CD14-positive monocyte (primary cell): Measurements from ENCODE around the gene RHO. TPM values are rescaled to one million over a fixed set of nuclear protein-coding genes. Genes with fewer than 3 reads are reported as not detected.

ENCODE experiments used
- DNase-seq, 3 donors: peaks; one replicate each; pipeline ENCODE4 v3.0.0-alpha.2; 2011 to 2022
- H2AFZ ChIP-seq: 2 replicates; pipeline ENCODE4 v1.6.0; 2012; ENCODE audit warnings: mild to moderate bottlenecking, low read depth, low read length, inconsistent platforms; ENCODE audit not compliant: insufficient read depth, poor library complexity, severe bottlenecking
- H3K27ac ChIP-seq, 2 donors: 1 replicate in 1 of 2; 2 replicates in 1 of 2; pipeline ENCODE4 v1.5.1; 2012 to 2013; ENCODE audit warnings: low read length in 2 of 2, control low read depth in 1 of 2, inconsistent platforms in 1 of 2, low read depth in 1 of 2, mild to moderate bottlenecking in 1 of 2
- H3K27me3 ChIP-seq, 2 donors: one replicate each; pipeline versions ENCODE4 v1.6.0 to v1.6.1; 2011 to 2013; ENCODE audit warnings: low read length in 2 of 2; ENCODE audit not compliant: control insufficient read depth in 2 of 2, insufficient read depth in 2 of 2
- H3K36me3 ChIP-seq, 2 donors: replicated peaks in 1 of 2; 1 replicate in 1 of 2; 2 replicates in 1 of 2; pipeline versions ENCODE4 v1.5.1 to v1.6.1; 2012 to 2013; ENCODE audit warnings: low read length in 2 of 2, control low read depth in 1 of 2, inconsistent platforms in 1 of 2, mild to moderate bottlenecking in 1 of 2; ENCODE audit not compliant: insufficient read depth in 2 of 2, control insufficient read depth in 1 of 2
- H3K4me1 ChIP-seq, 2 donors: 1 replicate in 1 of 2; 2 replicates in 1 of 2; pipeline versions ENCODE4 v1.5.1 to v1.6.1; 2012 to 2013; ENCODE audit warnings: low read length in 2 of 2, control low read depth in 1 of 2, inconsistent platforms in 1 of 2, mild to moderate bottlenecking in 1 of 2, moderate library complexity in 1 of 2; ENCODE audit not compliant: insufficient read depth in 2 of 2, control insufficient read depth in 1 of 2
- H3K4me2 ChIP-seq: replicated peaks from 2 replicates; pipeline ENCODE3; 2012; ENCODE audit warnings: low read length, moderate library complexity, mild to moderate bottlenecking; ENCODE audit not compliant: poor library complexity, severe bottlenecking; ENCODE audit errors: extremely low read depth
- H3K4me3 ChIP-seq, 3 experiments: fragments of 200-600 bp in 1 of 3; sonication (generic) in 1 of 3; replicated peaks in 1 of 3; 1 replicate in 2 of 3; 2 replicates in 1 of 3; pipeline ENCODE4 v1.5.1; 2011 to 2013; ENCODE audit warnings: low read length in 3 of 3, mild to moderate bottlenecking in 3 of 3, control low read depth in 2 of 3, low read depth in 2 of 3, inconsistent platforms in 1 of 3, moderate library complexity in 1 of 3
- H3K79me2 ChIP-seq: 2 replicates; pipeline ENCODE4 v1.6.0; 2012; ENCODE audit warnings: mild to moderate bottlenecking, control low read depth, inconsistent platforms, low read length, moderate library complexity; ENCODE audit not compliant: insufficient read depth
- H3K9ac ChIP-seq: 2 replicates; pipeline ENCODE4 v1.6.0; 2017; ENCODE audit warnings: low read length, mild to moderate bottlenecking; ENCODE audit not compliant: insufficient read depth, poor library complexity, severe bottlenecking
- H3K9me3 ChIP-seq, 2 donors: replicated peaks in 1 of 2; 1 replicate in 1 of 2; 2 replicates in 1 of 2; pipeline versions ENCODE4 v1.5.1 to v1.6.1; 2012 to 2013; ENCODE audit warnings: low read length in 2 of 2, control low read depth in 1 of 2; ENCODE audit not compliant: control insufficient read depth in 1 of 2, insufficient read depth in 1 of 2
- H4K20me1 ChIP-seq: 2 replicates; pipeline ENCODE4 v1.6.0; 2012; ENCODE audit warnings: mild to moderate bottlenecking, low read length, control low read depth, moderate library complexity; ENCODE audit not compliant: insufficient read depth
- H3K27ac Mint-ChIP-seq, 7 donors: one replicate each; pipeline ENCODE4 v1.8.0; 2020; ENCODE audit warnings: mild to moderate bottlenecking in 7 of 7, mixed read lengths in 7 of 7, moderate library complexity in 6 of 7, inconsistent platforms in 2 of 7
- H3K27me3 Mint-ChIP-seq, 3 donors: one replicate each; pipeline ENCODE4 v1.8.0; 2021 to 2022; ENCODE audit warnings: low read depth in 3 of 3, mild to moderate bottlenecking in 3 of 3, mixed read lengths in 3 of 3, moderate library complexity in 3 of 3, inconsistent platforms in 1 of 3
- H3K36me3 Mint-ChIP-seq, 2 donors: one replicate each; pipeline ENCODE4 v1.8.0; 2020; ENCODE audit warnings: mixed read lengths in 2 of 2, inconsistent platforms in 1 of 2, mild to moderate bottlenecking in 1 of 2
- H3K4me1 Mint-ChIP-seq: one replicate; pipeline ENCODE4 v1.8.0; 2020; ENCODE audit warnings: mild to moderate bottlenecking, mixed read lengths
- H3K4me3 Mint-ChIP-seq, 2 donors: one replicate each; pipeline ENCODE4 v1.8.0; 2020; ENCODE audit warnings: mild to moderate bottlenecking in 2 of 2, mixed read lengths in 2 of 2, moderate library complexity in 1 of 2
- H3K9me3 Mint-ChIP-seq, 7 donors: one replicate each; pipeline ENCODE4 v1.8.0; 2020 to 2022; ENCODE audit warnings: mixed read lengths in 7 of 7, mild to moderate bottlenecking in 6 of 7, moderate library complexity in 6 of 7, inconsistent platforms in 2 of 7
- WGBS: methylation state at CpG from one replicate; pipeline ENCODE4 v1.1.5; 2013; ENCODE audit warnings: missing lambda C conversion rate; ENCODE audit not compliant: insufficient coverage; 5-methylcytosine and 5-hydroxymethylcytosine counted together
- intact Hi-C, 2 donors: fragments of 100-400 bp; cut with micrococcal nuclease; formaldehyde crosslinking; loops; one replicate each; pipeline versions ENCODE4 v1.15.0 to v1.15.1; 2023
- polyA plus RNA-seq, 3 donors: library from polyadenylated mRNA; depleted of rRNA in 1 of 3; unstranded in 2 of 3; stranded (reverse) in 1 of 3; fragments of 300-500 nt in 2 of 3; fragments of >200 nt in 1 of 3; fragmentation: Illumina TruSeq in 2 of 3; gene quantifications; 1 replicate in 2 of 3; 2 replicates in 1 of 3; pipeline ENCODE4 v1.2.3, GENCODE V29; 2012 to 2021
- TF ChIP-seq, protein P1 (sequence below): fragments of 200-600 bp; IDR thresholded peaks from one replicate; pipeline ENCODE4 v1.8.0; 2022; ENCODE audit warnings: antibody characterized with exemption, mild to moderate bottlenecking

The RHO gene
- polyA plus RNA-seq, 3 donors = 0.03 TPM; not detected in 2

DNA sequence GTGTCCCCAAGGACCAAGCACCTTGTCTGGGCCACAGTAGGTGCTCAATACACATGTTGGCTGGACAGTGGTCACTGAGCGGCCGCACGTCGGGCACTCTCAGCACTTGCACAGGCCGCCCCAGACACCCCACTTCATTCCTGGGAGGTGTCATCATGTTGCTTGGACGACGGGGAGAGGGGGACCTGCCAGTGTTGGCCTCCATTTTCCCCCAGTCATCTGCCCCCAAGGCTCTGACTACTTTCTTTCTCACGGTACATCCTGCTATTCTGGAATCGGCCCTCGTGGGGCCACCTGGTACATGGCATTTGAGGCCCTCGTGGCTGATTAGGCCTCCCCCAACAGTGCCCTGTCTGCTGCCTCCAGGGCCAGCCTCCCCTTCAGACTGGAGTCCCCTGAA, 1.2 kb upstream of the RHO start:
- no peak overlapping the region for H3K4me3 ChIP-seq
- no peaks in the 10 kb centered on the region for H3K27me3 ChIP-seq
- no peaks in the 10 kb centered on the region for H3K9me3 Mint-ChIP-seq
- H3K27me3 Mint-ChIP-seq = peaks cover 0 to 6% (median 3%) of the 10 kb centered on the region in 3 donors
- DNase-seq = no peak
- H3K4me3 Mint-ChIP-seq = no peak overlapping the region
- peak overlapping the region; percentile 96 to 99 (median 99) for H3K27ac Mint-ChIP-seq
- TF ChIP-seq, protein P1, sequence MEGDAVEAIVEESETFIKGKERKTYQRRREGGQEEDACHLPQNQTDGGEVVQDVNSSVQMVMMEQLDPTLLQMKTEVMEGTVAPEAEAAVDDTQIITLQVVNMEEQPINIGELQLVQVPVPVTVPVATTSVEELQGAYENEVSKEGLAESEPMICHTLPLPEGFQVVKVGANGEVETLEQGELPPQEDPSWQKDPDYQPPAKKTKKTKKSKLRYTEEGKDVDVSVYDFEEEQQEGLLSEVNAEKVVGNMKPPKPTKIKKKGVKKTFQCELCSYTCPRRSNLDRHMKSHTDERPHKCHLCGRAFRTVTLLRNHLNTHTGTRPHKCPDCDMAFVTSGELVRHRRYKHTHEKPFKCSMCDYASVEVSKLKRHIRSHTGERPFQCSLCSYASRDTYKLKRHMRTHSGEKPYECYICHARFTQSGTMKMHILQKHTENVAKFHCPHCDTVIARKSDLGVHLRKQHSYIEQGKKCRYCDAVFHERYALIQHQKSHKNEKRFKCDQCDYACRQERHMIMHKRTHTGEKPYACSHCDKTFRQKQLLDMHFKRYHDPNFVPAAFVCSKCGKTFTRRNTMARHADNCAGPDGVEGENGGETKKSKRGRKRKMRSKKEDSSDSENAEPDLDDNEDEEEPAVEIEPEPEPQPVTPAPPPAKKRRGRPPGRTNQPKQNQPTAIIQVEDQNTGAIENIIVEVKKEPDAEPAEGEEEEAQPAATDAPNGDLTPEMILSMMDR = no peak
- H3K36me3 ChIP-seq = no peaks in the 10 kb centered on the region
- H3K36me3 Mint-ChIP-seq = peaks cover 1 to 7% of the 10 kb centered on the region in 2 donors
- H3K27ac ChIP-seq = peak overlapping the region; percentile 97 to 98
- peaks cover 47 to 58% of the 10 kb centered on the region in 2 donors for H3K4me1 ChIP-seq
- H3K9me3 ChIP-seq = no peaks in the 10 kb centered on the region
- no peaks in the 10 kb centered on the region for H3K79me2 ChIP-seq
- H2AFZ ChIP-seq = no peak overlapping the region
- intact Hi-C loops = loop anchor here (5.0 kb wide), 4 partner anchors 35 to 90 kb away; partner anchors contain the start of gene PLXND1 (in 1 of the 2)
- no peaks in the 10 kb centered on the region for H4K20me1 ChIP-seq
- H3K4me2 ChIP-seq = no peak overlapping the region
- H3K9ac ChIP-seq = no peak overlapping the region
- WGBS = 97% methylated on average over 11 of the region's 11 CpGs
- peaks cover 48% of the 10 kb centered on the region for H3K4me1 Mint-ChIP-seq

DNA sequence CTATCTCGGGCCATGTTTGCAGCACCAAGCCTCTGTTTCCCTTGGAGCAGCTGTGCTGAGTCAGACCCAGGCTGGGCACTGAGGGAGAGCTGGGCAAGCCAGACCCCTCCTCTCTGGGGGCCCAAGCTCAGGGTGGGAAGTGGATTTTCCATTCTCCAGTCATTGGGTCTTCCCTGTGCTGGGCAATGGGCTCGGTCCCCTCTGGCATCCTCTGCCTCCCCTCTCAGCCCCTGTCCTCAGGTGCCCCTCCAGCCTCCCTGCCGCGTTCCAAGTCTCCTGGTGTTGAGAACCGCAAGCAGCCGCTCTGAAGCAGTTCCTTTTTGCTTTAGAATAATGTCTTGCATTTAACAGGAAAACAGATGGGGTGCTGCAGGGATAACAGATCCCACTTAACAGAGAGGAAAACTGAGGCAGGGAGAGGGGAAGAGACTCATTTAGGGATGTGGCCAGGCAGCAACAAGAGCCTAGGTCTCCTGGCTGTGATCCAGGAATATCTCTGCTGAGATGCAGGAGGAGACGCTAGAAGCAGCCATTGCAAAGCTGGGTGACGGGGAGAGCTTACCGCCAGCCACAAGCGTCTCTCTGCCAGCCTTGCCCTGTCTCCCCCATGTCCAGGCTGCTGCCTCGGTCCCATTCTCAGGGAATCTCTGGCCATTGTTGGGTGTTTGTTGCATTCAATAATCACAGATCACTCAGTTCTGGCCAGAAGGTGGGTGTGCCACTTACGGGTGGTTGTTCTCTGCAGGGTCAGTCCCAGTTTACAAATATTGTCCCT, 1.2 kb downstream of the RHO start:
- peaks cover 30 to 41% of the 10 kb centered on the region in 2 donors for H3K4me1 ChIP-seq
- H3K9me3 ChIP-seq = no peaks in the 10 kb centered on the region
- H4K20me1 ChIP-seq = no peaks in the 10 kb centered on the region
- H3K4me1 Mint-ChIP-seq = peaks cover 31% of the 10 kb centered on the region
- no peak overlapping the region for H3K4me2 ChIP-seq
- no peaks in the 10 kb centered on the region for H3K36me3 ChIP-seq
- peak overlapping the region in 2 of 7 donors; percentile 13 to 31 for H3K27ac Mint-ChIP-seq
- H3K27me3 Mint-ChIP-seq = peaks cover 2 to 6% (median 4%) of the 10 kb centered on the region in 3 donors
- no peak overlapping the region for H3K9ac ChIP-seq
- no peak for DNase-seq
- intact Hi-C loops = loop anchor here (5.0 kb wide), 4 partner anchors 37 to 88 kb away; partner anchors contain the start of gene PLXND1 (in 1 of the 2)
- no peak overlapping the region for H3K4me3 Mint-ChIP-seq
- H3K9me3 Mint-ChIP-seq = no peaks in the 10 kb centered on the region
- no peak overlapping the region for H3K4me3 ChIP-seq
- no peaks in the 10 kb centered on the region for H3K79me2 ChIP-seq
- H2AFZ ChIP-seq = no peak overlapping the region
- TF ChIP-seq, protein P1 = no peak
- H3K27ac ChIP-seq = no peak overlapping the region
- 91% methylated on average over 8 of the region's 12 CpGs for WGBS
- peaks cover 1 to 7% of the 10 kb centered on the region in 2 donors for H3K36me3 Mint-ChIP-seq
- H3K27me3 ChIP-seq = no peaks in the 10 kb centered on the region
